HEK293 (cell line): Measurements from ENCODE around the gene PALM3.

ENCODE experiments used
- CTCF ChIA-PET: fragments of 350-600 bp; formaldehyde crosslinking; extraction: SDS; loops from one replicate; lab custom pipeline; 2021; ENCODE audit warnings: antibody characterized with exemption; lab: Yijun Ruan, JAX
- POLR2A ChIA-PET: fragments of 300-600 bp; formaldehyde crosslinking; extraction: SDS; loops from one replicate; lab custom pipeline; 2020; ENCODE audit warnings: antibody characterized with exemption, inconsistent platforms; lab: Yijun Ruan, JAX
- H3K27ac ChIP-seq: fragments of 200-500 bp; sonication (Bioruptor generic); 2 replicates; pipeline ENCODE4 v1.5.1; 2014; ENCODE audit warnings: low read depth, low read length, control low read depth, inconsistent platforms; ENCODE audit errors: extremely low read depth
- H3K36me3 ChIP-seq, 2 experiments: fragments of 200-500 bp in 1 of 2; sonication (Bioruptor generic) in 1 of 2; 1 replicate in 1 of 2; 2 replicates in 1 of 2; pipeline ENCODE4 v1.5.1; 2014 to 2017; ENCODE audit warnings: inconsistent platforms in 2 of 2, low read length in 2 of 2; ENCODE audit not compliant: control insufficient read depth in 2 of 2, insufficient read depth in 1 of 2
- H3K4me1 ChIP-seq: fragments of 200-500 bp; sonication (Bioruptor generic); 2 replicates; pipeline ENCODE4 v1.5.1; 2014; ENCODE audit warnings: mild to moderate bottlenecking, low read length, inconsistent platforms; ENCODE audit not compliant: control insufficient read depth, insufficient read depth
- H3K4me3 ChIP-seq: 2 replicates; pipeline ENCODE4 v1.5.1; 2011; ENCODE audit warnings: low read depth, mild to moderate bottlenecking, control low read depth, low read length, moderate library complexity
- H3K9me3 ChIP-seq: fragments of 200-500 bp; sonication (Bioruptor generic); 2 replicates; pipeline ENCODE4 v1.5.1; 2014; ENCODE audit warnings: low read depth, low read length, inconsistent platforms; ENCODE audit not compliant: control insufficient read depth, insufficient read depth
- EGR2 ChIP-seq: fragments of 450-650 bp; formaldehyde crosslinking; IDR thresholded peaks from 2 replicates; pipeline ENCODE4 v1.5.1; 2016; ENCODE audit warnings: low read depth, missing biosample characterization, missing genetic modification characterization
- GLIS1 ChIP-seq: fragments of 450-650 bp; formaldehyde crosslinking; IDR thresholded peaks from 2 replicates; pipeline ENCODE4 v1.5.1; 2016; ENCODE audit warnings: missing biosample characterization, missing genetic modification characterization
- HOXD13 ChIP-seq: sonication (generic); formaldehyde crosslinking; IDR thresholded peaks from 2 replicates; pipeline ENCODE4 v1.8.0; 2022; ENCODE audit warnings: missing genetic modification reagents, borderline replicate concordance
- RBAK ChIP-seq: fragments of 450-650 bp; formaldehyde crosslinking; IDR thresholded peaks from 2 replicates; pipeline ENCODE4 v1.5.1; 2016; ENCODE audit warnings: missing biosample characterization, missing genetic modification characterization
- ZBTB8A ChIP-seq: fragments of 450-650 bp; formaldehyde crosslinking; IDR thresholded peaks from 2 replicates; pipeline ENCODE4 v1.5.1; 2016; ENCODE audit warnings: missing biosample characterization, missing genetic modification characterization
- ZNF10 ChIP-seq: fragments of 450-650 bp; formaldehyde crosslinking; IDR thresholded peaks from 2 replicates; pipeline ENCODE4 v1.5.1; 2017; ENCODE audit warnings: missing biosample characterization, missing genetic modification characterization
- ZNF530 ChIP-seq: fragments of 450-650 bp; formaldehyde crosslinking; IDR thresholded peaks from 2 replicates; pipeline ENCODE4 v1.5.1; 2016; ENCODE audit warnings: low read depth, missing biosample characterization, missing genetic modification characterization
- ZNF624 ChIP-seq: fragments of 450-650 bp; formaldehyde crosslinking; IDR thresholded peaks from 2 replicates; pipeline ENCODE4 v1.5.1; 2017; ENCODE audit warnings: missing biosample characterization, missing genetic modification characterization
- ZNF776 ChIP-seq: fragments of 450-650 bp; formaldehyde crosslinking; IDR thresholded peaks from 2 replicates; pipeline ENCODE4 v1.5.0; 2017; ENCODE audit warnings: missing biosample characterization, missing genetic modification characterization, borderline replicate concordance
- ZNF785 ChIP-seq: fragments of 450-650 bp; formaldehyde crosslinking; IDR thresholded peaks from 2 replicates; pipeline ENCODE4 v1.5.1; 2016; ENCODE audit warnings: missing biosample characterization, missing genetic modification characterization
- ZNF837 ChIP-seq: fragments of 450-650 bp; formaldehyde crosslinking; IDR thresholded peaks from 2 replicates; pipeline ENCODE4 v1.5.1; 2016; ENCODE audit warnings: missing biosample characterization, missing genetic modification characterization
- ZSCAN16 ChIP-seq: fragments of 450-650 bp; formaldehyde crosslinking; IDR thresholded peaks from 2 replicates; pipeline ENCODE4 v1.5.1; 2016; ENCODE audit warnings: missing biosample characterization, missing genetic modification characterization
- TF ChIP-seq, protein P1 (sequence below): fragments of 450-650 bp; formaldehyde crosslinking; conservative IDR thresholded peaks from 2 replicates; pipeline ENCODE4 v1.5.1; 2016; ENCODE audit warnings: low read depth, missing biosample characterization, missing genetic modification characterization
- TF ChIP-seq, protein P2 (sequence below): fragments of 450-650 bp; formaldehyde crosslinking; IDR thresholded peaks from 2 replicates; pipeline ENCODE4 v1.5.1; 2016; ENCODE audit warnings: missing biosample characterization, missing genetic modification characterization
- TF ChIP-seq, protein P3 (sequence below): fragments of 450-650 bp; formaldehyde crosslinking; IDR thresholded peaks from 2 replicates; pipeline ENCODE4 v1.5.1; 2016; ENCODE audit warnings: missing biosample characterization, missing genetic modification characterization
- TF ChIP-seq, protein P4 (sequence below): fragments of 450-650 bp; formaldehyde crosslinking; IDR thresholded peaks from 2 replicates; pipeline ENCODE4 v1.5.1; 2017; ENCODE audit warnings: missing biosample characterization, missing genetic modification characterization

PALM3 gene

DNA sequence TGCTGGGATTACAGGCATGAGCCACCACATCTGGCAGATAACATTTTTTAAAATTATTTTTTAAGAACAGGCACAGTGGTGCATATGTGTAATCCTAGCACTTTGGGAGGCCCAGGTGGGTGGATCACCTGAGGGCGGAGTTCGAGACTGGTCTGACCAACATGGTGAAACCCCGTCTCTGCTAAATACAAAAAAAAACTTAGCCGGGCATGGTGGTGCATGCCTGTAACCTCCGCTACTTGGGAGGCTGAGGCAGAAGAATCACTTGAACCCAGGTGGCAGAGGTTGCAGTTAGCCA lies 631 bp upstream of the PALM3 start (continued):
- TF ChIP-seq, protein P1, sequence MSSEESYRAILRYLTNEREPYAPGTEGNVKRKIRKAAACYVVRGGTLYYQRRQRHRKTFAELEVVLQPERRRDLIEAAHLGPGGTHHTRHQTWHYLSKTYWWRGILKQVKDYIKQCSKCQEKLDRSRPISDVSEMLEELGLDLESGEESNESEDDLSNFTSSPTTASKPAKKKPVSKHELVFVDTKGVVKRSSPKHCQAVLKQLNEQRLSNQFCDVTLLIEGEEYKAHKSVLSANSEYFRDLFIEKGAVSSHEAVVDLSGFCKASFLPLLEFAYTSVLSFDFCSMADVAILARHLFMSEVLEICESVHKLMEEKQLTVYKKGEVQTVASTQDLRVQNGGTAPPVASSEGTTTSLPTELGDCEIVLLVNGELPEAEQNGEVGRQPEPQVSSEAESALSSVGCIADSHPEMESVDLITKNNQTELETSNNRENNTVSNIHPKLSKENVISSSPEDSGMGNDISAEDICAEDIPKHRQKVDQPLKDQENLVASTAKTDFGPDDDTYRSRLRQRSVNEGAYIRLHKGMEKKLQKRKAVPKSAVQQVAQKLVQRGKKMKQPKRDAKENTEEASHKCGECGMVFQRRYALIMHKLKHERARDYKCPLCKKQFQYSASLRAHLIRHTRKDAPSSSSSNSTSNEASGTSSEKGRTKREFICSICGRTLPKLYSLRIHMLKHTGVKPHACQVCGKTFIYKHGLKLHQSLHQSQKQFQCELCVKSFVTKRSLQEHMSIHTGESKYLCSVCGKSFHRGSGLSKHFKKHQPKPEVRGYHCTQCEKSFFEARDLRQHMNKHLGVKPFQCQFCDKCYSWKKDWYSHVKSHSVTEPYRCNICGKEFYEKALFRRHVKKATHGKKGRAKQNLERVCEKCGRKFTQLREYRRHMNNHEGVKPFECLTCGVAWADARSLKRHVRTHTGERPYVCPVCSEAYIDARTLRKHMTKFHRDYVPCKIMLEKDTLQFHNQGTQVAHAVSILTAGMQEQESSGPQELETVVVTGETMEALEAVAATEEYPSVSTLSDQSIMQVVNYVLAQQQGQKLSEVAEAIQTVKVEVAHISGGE (tag by site-specific recombination), result no peak
- TF ChIP-seq, protein P2, sequence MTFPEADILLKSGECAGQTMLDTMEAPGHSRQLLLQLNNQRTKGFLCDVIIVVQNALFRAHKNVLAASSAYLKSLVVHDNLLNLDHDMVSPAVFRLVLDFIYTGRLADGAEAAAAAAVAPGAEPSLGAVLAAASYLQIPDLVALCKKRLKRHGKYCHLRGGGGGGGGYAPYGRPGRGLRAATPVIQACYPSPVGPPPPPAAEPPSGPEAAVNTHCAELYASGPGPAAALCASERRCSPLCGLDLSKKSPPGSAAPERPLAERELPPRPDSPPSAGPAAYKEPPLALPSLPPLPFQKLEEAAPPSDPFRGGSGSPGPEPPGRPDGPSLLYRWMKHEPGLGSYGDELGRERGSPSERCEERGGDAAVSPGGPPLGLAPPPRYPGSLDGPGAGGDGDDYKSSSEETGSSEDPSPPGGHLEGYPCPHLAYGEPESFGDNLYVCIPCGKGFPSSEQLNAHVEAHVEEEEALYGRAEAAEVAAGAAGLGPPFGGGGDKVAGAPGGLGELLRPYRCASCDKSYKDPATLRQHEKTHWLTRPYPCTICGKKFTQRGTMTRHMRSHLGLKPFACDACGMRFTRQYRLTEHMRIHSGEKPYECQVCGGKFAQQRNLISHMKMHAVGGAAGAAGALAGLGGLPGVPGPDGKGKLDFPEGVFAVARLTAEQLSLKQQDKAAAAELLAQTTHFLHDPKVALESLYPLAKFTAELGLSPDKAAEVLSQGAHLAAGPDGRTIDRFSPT (tag by site-specific recombination), result no peak
- TF ChIP-seq ZNF837 (tag by site-specific recombination), result no peak

DNA sequence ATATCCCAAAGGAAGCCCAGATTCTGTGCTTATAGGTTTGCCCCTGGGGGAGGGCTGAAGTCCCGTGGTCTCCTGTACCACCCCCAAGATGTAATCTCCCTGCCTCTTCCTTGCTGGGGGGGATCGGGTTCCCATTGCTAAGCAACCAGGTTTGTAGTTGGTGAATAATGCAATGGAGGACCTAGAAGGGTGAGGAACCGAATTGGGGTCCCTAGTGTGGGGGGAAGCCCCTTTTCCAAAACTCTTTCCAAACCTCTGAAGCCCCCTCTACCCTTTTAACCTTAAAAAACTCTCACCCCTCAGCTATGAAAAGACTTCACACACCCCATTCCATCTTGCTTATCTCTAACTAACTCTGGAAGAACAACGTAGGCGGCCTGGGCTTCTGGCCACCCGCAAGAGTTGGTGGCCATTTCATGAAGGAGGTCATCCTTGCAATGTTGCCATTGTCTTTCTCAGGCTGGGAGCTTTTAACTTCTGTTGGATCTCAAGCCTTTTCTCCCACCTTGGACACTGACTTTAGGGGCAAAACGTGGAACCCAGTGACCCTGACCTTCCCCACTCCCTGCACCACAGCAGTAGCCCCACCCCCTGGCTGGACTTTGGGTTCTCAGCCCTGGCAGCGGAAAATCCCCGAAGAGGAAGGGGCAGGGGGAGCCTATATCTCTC lies 661 bp downstream of the PALM3 start:
- Histone ChIP-seq H3K27ac (no peak overlapping the region), H3K4me3 (no peak overlapping the region), H3K36me3 (no peaks in the 10 kb centered on the region), H3K4me1 (peaks cover 4% of the 10 kb centered on the region), H3K9me3 (no peaks in the 10 kb centered on the region)
- TF ChIP-seq ZBTB8A (tag by site-specific recombination) (0 out of 2 replicates have a peak, but pooled peaks have one; percentile 38), EGR2 (tag by site-specific recombination) (0 out of 2 replicates have a peak, but pooled peaks have one; percentile 17), GLIS1 (tag by site-specific recombination) (peak; percentile 80), RBAK (tag by site-specific recombination) (no peak), ZNF10 (tag by site-specific recombination) (no peak)
- TF ChIP-seq, protein P3, sequence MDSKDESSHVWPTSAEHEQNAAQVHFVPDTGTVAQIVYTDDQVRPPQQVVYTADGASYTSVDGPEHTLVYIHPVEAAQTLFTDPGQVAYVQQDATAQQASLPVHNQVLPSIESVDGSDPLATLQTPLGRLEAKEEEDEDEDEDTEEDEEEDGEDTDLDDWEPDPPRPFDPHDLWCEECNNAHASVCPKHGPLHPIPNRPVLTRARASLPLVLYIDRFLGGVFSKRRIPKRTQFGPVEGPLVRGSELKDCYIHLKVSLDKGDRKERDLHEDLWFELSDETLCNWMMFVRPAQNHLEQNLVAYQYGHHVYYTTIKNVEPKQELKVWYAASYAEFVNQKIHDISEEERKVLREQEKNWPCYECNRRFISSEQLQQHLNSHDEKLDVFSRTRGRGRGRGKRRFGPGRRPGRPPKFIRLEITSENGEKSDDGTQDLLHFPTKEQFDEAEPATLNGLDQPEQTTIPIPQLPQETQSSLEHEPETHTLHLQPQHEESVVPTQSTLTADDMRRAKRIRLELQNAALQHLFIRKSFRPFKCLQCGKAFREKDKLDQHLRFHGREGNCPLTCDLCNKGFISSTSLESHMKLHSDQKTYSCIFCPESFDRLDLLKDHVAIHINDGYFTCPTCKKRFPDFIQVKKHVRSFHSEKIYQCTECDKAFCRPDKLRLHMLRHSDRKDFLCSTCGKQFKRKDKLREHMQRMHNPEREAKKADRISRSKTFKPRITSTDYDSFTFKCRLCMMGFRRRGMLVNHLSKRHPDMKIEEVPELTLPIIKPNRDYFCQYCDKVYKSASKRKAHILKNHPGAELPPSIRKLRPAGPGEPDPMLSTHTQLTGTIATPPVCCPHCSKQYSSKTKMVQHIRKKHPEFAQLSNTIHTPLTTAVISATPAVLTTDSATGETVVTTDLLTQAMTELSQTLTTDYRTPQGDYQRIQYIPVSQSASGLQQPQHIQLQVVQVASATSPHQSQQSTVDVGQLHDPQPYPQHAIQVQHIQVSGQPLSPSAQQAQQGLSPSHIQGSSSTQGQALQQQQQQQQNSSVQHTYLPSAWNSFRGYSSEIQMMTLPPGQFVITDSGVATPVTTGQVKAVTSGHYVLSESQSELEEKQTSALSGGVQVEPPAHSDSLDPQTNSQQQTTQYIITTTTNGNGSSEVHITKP, result 0 out of 2 replicates have a peak, but pooled peaks have one; percentile 17
- ChIA-PET CTCF (interaction anchor here (0.8 to 6.9 kb wide), 6 partner anchors 10 to 181 kb away, joined by 3 to 80 read pairs (median 8); partner anchors contain the start of gene MISP3), POLR2A (no interaction called here)

DNA sequence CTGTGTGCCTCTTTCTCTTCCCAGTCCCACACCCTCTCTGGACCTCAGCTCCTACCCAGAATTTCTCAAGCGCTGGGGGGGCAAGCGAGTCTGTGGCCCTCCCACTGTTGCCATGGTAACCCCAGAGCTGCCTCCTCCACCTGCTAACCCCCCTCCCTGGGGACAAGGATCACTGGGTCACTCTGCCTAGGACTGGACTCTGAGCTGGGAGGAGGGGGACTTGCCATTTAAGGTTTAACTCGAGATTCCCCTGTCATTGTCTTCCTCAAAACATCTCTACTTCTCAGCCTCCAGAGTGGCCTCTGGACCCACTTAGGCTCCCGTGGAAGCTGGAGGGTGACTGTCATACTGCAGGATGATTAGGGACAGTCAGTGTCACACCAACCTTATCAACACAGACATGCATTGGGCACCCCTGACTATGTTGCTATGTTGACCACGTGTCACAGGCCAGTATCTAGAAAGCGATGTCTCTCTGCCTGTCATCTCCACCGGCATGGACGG lies 2.2 kb downstream of the PALM3 start:
- H3K4me3 ChIP-seq, result no peak overlapping the region
- no peak overlapping the region for H3K27ac ChIP-seq
- peaks cover 4% of the 10 kb centered on the region for H3K4me1 ChIP-seq
- ChIA-PET CTCF (interaction anchor here (0.5 to 6.9 kb wide), 21 partner anchors 8 to 865 kb away, joined by 3 to 80 read pairs (median 4); partner anchors contain the start of genes C19orf67, IL27RA, MISP3 and RLN3), POLR2A (interaction anchor here (1.0 to 2.3 kb wide), 2 partner anchors 12 to 28 kb away, joined by 3 to 6 read pairs; partner anchors contain the start of genes IL27RA and MISP3)
- no peaks in the 10 kb centered on the region for H3K36me3 ChIP-seq
- H3K9me3 ChIP-seq, result no peaks in the 10 kb centered on the region
- TF ChIP-seq, protein P3, result no peak
- TF ChIP-seq, protein P4, sequence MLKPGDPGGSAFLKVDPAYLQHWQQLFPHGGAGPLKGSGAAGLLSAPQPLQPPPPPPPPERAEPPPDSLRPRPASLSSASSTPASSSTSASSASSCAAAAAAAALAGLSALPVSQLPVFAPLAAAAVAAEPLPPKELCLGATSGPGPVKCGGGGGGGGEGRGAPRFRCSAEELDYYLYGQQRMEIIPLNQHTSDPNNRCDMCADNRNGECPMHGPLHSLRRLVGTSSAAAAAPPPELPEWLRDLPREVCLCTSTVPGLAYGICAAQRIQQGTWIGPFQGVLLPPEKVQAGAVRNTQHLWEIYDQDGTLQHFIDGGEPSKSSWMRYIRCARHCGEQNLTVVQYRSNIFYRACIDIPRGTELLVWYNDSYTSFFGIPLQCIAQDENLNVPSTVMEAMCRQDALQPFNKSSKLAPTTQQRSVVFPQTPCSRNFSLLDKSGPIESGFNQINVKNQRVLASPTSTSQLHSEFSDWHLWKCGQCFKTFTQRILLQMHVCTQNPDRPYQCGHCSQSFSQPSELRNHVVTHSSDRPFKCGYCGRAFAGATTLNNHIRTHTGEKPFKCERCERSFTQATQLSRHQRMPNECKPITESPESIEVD (tag by site-specific recombination), result no peak
- TF ChIP-seq ZSCAN16 (tag by site-specific recombination) (no peak), ZNF785 (no peak), ZNF530 (tag by site-specific recombination) (no peak), HOXD13 (CRISPR knock-in tag) (no peak), ZNF776 (no peak), ZNF624 (no peak)
